Measurements from ENCODE around the gene KLC4.

Gene KLC4

GRCh38 chr6:43124481-43124880 is 65.0 kb downstream of the KLC4 start:
- CTCF ChIA-PET: interaction anchor here (1.1 to 2.8 kb wide), 3 partner anchors 12 to 208 kb away, joined by 3 to 13 read pairs (median 3); no protein-coding TSS in a partner anchor
- POLR2A ChIA-PET: no interaction called here
- no peak for TF ChIP-seq CTCF (IDR thresholded peaks at IDR 0.05; ENCODE audit: control extremely low read depth, extremely low read depth, low read depth, missing control alignments)
- no peak for DNase-seq (ENCODE audit: extremely low spot score)
